Nephron progenitor cell (in vitro differentiated cells): Measurements from ENCODE around the gene LAPTM5.

Experiments used
- DNase-seq: peaks from one replicate; pipeline ENCODE4 v3.0.0; 2021
- H3K27ac Mint-ChIP-seq: 2 replicates; pipeline ENCODE4 v1.8.0; 2021; ENCODE audit warnings: mild to moderate bottlenecking, moderate library complexity, mixed read lengths
- H3K27me3 Mint-ChIP-seq: 2 replicates; pipeline ENCODE4 v1.8.0; 2021; ENCODE audit warnings: mild to moderate bottlenecking, low read depth, mixed read lengths; ENCODE audit not compliant: poor library complexity
- H3K36me3 Mint-ChIP-seq: 2 replicates; pipeline ENCODE4 v1.8.0; 2021; ENCODE audit warnings: low read depth, mixed read lengths
- H3K4me1 Mint-ChIP-seq: 2 replicates; pipeline ENCODE4 v1.8.0; 2021; ENCODE audit warnings: mixed read lengths
- H3K4me3 Mint-ChIP-seq: 2 replicates; pipeline ENCODE4 v1.8.0; 2021; ENCODE audit warnings: mild to moderate bottlenecking, moderate library complexity, mixed read lengths
- H3K9me3 Mint-ChIP-seq: 2 replicates; pipeline ENCODE4 v1.8.0; 2021; ENCODE audit warnings: mild to moderate bottlenecking, moderate library complexity, mixed read lengths
- TF ChIP-seq, protein P1 (sequence below): fragments of 200-600 bp; sonication (generic); IDR thresholded peaks from 2 replicates; pipeline ENCODE4 v1.5.0; 2021; ENCODE audit warnings: antibody characterized with exemption

The LAPTM5 gene

GRCh38 chr1:30732277-30732996 lies 25.1 kb downstream of the LAPTM5 start:
- Mint-ChIP-seq H3K4me3 (no peak overlapping the region), H3K9me3 (no peaks in the 10 kb centered on the region), H3K27me3 (peaks cover 3% of the 10 kb centered on the region), H3K27ac (no peak overlapping the region), H3K36me3 (no peaks in the 10 kb centered on the region), H3K4me1 (peaks cover 51% of the 10 kb centered on the region)
- DNase-seq, result no peak
- TF ChIP-seq, protein P1, sequence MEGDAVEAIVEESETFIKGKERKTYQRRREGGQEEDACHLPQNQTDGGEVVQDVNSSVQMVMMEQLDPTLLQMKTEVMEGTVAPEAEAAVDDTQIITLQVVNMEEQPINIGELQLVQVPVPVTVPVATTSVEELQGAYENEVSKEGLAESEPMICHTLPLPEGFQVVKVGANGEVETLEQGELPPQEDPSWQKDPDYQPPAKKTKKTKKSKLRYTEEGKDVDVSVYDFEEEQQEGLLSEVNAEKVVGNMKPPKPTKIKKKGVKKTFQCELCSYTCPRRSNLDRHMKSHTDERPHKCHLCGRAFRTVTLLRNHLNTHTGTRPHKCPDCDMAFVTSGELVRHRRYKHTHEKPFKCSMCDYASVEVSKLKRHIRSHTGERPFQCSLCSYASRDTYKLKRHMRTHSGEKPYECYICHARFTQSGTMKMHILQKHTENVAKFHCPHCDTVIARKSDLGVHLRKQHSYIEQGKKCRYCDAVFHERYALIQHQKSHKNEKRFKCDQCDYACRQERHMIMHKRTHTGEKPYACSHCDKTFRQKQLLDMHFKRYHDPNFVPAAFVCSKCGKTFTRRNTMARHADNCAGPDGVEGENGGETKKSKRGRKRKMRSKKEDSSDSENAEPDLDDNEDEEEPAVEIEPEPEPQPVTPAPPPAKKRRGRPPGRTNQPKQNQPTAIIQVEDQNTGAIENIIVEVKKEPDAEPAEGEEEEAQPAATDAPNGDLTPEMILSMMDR, result no peak

GRCh38 chr1:30731806-30732276 lies 25.7 kb downstream of the LAPTM5 start:
- H3K36me3 Mint-ChIP-seq, result no peaks in the 10 kb centered on the region
- no peak overlapping the region for H3K4me3 Mint-ChIP-seq
- no peaks in the 10 kb centered on the region for H3K9me3 Mint-ChIP-seq
- peaks cover 3% of the 10 kb centered on the region for H3K27me3 Mint-ChIP-seq
- H3K27ac Mint-ChIP-seq, result no peak overlapping the region
- TF ChIP-seq, protein P1, result no peak
- peaks cover 55% of the 10 kb centered on the region for H3K4me1 Mint-ChIP-seq
- no peak for DNase-seq

DNA sequence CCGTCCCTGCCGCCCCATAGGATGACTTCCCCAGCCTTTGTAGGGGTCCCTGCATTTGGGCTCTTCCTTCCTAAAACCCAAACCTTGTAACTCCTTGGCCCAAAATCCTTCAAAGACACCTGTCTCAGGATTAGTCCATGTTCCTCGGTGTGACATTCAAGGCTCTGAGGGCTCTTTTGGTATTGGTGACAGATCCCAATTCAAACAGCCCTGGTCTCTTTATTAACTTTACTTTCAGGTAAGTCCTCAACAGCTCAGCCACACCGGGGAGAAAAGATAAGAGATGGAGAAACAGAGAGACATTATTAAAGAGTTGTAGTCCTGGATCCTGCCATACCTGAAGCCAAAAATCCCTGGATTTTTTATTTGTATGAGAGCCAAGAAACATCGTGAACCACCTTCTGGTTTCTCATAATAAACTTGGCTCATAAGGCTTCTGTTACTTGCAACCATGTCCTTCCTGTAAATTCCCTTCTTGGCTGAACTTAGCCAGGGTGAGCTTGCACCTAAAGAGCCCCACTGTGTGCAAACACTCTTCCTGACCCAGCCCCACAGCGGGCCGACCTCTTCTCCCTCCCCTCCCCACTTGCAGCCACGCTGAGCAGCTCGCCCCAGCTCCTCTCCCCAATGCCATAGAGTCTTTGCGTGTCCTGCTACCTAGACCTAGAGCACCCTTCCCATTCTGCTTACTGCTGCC lies 26.3 kb downstream of the LAPTM5 start:
- Mint-ChIP-seq H3K27me3 (no peaks in the 10 kb centered on the region), H3K9me3 (no peaks in the 10 kb centered on the region), H3K4me1 (peaks cover 61% of the 10 kb centered on the region), H3K36me3 (no peaks in the 10 kb centered on the region), H3K4me3 (no peak overlapping the region), H3K27ac (peak overlapping the region; percentile 97)
- TF ChIP-seq, protein P1, result no peak
- no peak for DNase-seq

DNA sequence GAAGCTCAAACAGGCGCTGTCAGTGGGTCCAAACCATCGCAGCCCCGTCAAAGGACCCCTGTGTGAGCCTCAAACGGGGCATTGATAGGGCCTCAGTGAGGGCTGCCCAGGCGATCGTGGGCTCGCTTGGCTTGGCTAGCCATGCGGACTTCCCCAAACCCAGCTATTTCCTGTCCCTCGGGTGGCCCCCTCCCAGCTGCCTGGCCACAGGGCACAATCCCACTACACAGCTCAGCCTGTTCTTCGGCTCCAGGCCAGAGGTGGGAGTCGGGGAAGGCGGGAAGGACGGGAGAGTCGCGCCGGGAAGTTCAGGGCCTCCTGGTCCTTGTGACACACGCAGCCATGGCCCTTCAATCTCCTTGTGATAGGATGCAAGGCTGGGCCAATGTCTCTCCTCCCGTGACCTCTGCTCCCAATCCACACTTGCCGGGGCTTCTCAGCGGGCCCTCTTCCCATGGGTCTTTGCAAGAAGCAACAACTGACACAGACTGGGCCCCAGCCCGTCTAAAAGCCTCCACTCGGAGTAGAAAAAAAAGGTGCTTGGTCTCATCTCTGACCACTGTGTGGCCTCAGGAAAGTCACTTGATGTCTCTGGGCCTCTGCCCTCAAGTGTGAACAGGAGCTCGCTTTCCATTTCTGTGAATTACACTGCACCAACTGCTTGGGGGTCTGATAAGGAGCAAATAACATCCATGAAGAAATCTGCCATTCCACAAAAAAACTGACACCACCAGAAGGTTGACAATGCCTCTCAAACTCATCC lies 27.0 kb downstream of the LAPTM5 start:
- Mint-ChIP-seq H3K4me3 (no peak overlapping the region), H3K4me1 (peaks cover 68% of the 10 kb centered on the region), H3K36me3 (no peaks in the 10 kb centered on the region), H3K27ac (peak overlapping the region; percentile 97), H3K9me3 (no peaks in the 10 kb centered on the region), H3K27me3 (no peaks in the 10 kb centered on the region)
- TF ChIP-seq, protein P1, result no peak
- DNase-seq, result no peak

DNA sequence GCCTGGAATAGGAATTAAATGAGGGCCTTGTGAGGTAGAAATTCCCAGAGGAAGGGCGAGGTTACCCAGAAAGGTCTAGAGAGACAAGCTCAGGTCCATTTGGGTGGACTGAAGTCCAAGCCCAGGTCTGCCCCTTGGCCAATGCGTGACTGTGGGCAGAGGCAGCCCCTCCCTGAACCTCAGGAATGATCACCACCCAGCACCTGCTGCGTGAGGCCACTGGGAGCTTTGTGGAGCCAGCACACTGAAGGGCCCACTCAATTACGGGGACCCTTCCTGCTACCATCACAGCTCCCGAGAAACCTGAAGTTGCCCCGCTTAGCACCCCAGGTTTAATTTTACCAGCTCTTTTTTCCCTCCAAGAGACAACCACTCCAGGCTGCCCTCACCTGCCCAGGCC lies 27.7 kb downstream of the LAPTM5 start:
- H3K36me3 Mint-ChIP-seq, result no peaks in the 10 kb centered on the region
- H3K9me3 Mint-ChIP-seq, result no peaks in the 10 kb centered on the region
- no peak overlapping the region for H3K4me3 Mint-ChIP-seq
- H3K4me1 Mint-ChIP-seq, result peaks cover 74% of the 10 kb centered on the region
- peak overlapping the region; percentile 97 for H3K27ac Mint-ChIP-seq
- H3K27me3 Mint-ChIP-seq, result no peaks in the 10 kb centered on the region
- TF ChIP-seq, protein P1, result no peak
- DNase-seq, result no peak
